Hematopoietic multipotent progenitor cell (in vitro differentiated cells): Measurements from ENCODE around the gene NOTCH4. TPM values are rescaled to one million over a fixed set of nuclear protein-coding genes. Genes with fewer than 3 reads are reported as not detected.
"Not testable (repeated sequence)": the region's sequence is repeated elsewhere in the genome, so short reads cannot be mapped to it uniquely, and the experiment has no call there.

Source experiments
- DNase-seq, 3 donors: peaks; one replicate each; pipeline ENCODE4 v3.0.0-alpha.2; 2011 to 2015; ENCODE audit warnings: low read depth in 2 of 3, low spot score in 2 of 3
- total RNA-seq: library from RNA; depleted of rRNA; stranded (reverse); fragments of >200 nt; gene quantifications from one replicate; pipeline ENCODE4 v1.2.3, GENCODE V29; 2012

Gene NOTCH4
- total RNA-seq, result 3.5 TPM

DNA sequence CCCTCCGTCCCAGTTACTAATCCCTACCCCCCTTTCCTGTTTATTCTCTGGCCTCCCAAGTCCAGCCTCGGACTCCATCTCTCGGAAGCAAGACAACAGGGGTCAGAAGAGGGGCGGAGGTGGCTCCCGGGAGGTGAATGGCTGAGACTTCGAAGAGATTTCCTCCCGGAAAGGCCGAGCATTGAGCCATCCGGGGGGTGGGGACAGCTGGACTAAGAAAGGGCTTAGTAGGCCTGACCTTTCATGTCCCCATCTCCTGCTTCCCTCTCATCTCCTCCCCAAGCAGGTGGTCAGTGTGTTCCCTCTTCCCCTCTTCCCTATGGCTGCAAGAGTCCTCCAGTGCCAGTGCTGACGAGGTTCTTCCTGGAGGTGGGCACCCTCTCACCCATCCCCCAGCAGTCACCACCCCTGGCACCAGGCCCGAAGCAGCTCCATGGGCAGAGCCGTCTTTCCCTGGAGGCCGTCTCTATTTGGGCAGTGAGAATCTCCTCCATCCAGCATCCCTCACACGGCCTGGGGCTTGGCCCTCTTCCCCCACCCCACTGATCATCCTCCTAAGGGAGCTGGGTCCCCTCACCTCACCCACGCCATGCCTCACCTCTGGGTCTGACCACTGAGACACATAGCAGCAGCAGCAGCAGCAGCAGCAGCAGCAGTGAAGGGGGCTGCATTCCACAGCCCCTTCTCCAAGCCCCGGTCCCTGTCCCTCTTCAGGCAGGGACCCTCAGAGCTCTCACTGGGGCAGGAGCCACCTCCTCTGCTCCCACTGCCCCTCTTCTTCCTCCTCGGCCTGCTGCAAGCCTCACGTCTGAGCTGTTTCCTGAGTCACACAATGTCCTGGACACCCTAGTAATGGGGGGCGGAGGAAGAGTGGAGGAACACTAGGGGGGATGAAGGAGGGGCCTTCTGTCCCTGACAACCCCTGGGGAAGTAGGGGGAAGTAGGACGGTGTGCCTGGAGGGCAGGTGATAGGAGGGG, at the start of gene NOTCH4:
NOTCH4 (minus strand) TSS at position 810 of the 978 bp plus-strand sequence; CDS start at position 671, 139 bp downstream.
- no peak for DNase-seq

DNA sequence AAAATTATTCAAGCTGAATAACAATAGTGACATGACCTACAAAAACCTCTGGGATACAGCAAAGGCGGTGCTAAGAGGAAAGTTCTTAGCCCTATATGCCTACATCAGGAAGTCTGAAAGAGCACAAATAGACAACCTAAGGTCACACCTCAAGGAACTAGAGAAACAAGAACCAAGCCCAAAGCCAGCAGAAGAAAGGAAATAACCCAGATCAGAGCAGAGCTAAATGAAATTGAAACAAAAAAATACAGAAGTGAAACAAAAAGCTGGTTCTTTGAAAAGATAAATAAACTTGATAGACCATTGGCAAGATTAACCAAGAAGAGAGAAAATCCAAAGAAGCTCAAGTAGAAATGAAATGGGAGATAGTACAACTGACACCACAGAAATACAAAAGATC, 47.6 kb upstream of the NOTCH4 start:
- DNase-seq, result peak in 2 of 3 donors; percentile 5 to 38

DNA sequence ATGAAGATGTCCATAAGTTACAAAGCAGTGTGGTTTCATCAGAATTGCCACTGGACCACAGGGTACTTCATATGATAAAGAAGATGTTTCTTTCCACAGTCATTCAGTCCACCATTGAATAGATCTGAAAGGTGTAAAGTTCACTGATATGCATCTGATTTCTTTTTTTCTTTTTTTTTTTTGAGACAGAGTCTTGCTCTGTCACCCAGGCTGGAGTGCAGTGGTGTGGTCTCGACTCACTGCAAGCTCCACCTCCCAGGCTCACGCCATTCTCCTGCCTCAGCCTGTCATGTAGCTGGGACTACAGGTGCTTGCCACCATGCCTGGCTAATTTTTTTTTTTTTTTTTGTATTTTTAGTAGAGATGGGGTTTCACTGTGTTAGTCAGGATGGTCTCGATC, 44.6 kb upstream of the NOTCH4 start:
- DNase-seq, result not testable (repeated sequence)

DNA sequence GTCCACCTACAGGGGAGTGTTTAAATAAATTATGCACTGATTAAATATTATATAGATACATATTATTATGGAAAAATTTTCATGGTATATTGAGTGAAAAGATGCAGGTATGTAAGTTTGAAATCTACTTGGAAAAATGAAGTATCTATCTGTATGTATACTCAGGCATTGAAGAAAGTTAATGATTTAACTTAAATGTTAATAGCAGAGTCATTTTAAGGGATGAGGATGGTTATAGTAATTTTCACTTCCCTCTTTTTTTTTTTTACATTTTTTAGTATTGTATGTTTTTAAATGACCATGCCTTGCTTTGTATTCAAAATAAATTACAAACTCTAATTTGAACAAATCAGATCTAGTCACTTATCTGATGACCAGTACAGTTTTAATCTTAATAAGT, 43.2 kb upstream of the NOTCH4 start:
- DNase-seq, result no peak

DNA sequence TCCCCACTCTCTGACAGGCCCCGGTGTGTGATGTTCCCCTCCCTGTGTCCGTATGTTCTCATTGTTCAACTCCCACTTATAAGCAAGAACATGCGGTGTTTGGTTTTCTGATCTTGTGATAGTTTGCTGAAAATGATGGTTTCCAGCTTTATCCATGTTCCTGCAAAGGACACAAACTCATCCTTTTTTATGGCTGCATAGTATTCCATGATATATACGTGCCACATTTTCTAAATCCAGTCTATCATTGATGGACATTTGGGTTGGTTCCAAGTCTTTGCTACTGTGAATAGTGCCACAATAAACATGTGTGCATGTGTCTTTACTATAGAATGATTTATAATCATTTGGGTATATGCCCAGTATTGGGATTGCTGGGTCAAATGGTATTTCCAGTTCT, 33.4 kb upstream of the NOTCH4 start:
- not testable (repeated sequence) for DNase-seq

DNA sequence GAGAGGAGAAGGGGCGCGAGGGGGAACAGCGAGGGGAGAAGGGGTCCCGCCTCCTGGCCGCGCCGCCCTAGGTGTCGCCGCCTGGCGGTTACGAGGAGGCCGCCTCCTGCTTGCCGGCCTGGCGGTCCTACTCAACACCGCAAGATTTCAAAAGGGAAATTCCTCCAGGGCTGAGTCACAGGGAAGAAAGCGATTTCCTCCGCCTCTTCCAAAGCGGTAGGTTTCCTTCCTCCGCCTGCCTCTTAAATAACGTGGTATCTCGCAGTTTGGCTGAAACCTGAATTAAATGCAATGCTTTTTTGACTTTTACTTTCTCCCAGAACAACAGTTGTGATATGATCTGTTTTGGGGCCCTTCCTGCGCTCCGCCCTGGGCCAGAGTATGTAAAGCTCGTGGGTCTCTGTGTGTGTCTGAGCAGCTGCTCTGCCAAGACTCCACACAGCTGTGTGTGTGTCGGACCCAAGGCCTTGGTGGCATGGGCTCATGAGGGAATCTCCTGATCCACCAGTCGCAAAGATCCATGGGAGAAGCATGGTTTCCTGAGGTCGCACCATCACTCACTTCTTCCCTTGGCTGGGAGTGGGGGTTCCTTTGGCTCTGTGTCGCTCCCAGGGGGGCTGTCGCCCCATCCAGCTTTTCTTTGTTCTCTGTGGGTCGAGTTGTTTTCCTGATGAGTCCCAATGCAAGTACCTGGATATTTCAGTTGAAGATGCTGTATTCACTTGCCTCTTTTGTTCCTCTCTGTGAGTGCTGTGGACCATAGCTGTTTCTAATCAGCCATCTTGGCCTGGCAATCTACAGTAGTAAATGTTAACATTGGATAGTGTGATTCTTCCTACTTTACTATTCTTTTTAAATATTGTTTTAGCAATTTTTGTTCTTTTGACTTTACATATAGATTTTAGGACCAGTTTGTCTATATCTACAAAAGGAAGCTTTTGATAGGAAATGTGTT, 31.6 kb upstream of the NOTCH4 start:
- DNase-seq, result peak; percentile 19 to 84 (median 71)

DNA sequence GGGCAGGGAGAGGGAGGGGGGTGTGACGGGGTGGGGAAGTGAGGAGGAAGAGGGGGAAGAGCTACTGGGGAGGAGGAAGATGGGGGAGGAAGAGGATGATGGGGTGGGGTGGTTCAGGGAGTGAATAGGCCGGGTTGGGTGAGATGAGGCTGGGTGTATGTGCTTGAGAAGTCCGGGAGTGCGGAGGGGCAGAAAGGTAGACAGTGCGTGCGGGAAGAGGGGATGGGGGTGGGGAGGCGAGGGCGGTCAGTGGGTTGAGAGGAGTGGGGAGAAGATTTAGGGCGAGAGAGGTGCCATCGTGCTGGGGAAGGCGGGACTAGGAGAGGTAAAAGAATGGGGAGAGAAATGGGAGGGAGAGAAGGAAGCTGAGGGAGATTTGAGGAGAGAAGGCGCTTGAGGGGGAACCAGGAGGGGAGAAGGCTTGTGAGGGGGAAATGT, 30.9 kb upstream of the NOTCH4 start:
- DNase-seq, result no peak

DNA sequence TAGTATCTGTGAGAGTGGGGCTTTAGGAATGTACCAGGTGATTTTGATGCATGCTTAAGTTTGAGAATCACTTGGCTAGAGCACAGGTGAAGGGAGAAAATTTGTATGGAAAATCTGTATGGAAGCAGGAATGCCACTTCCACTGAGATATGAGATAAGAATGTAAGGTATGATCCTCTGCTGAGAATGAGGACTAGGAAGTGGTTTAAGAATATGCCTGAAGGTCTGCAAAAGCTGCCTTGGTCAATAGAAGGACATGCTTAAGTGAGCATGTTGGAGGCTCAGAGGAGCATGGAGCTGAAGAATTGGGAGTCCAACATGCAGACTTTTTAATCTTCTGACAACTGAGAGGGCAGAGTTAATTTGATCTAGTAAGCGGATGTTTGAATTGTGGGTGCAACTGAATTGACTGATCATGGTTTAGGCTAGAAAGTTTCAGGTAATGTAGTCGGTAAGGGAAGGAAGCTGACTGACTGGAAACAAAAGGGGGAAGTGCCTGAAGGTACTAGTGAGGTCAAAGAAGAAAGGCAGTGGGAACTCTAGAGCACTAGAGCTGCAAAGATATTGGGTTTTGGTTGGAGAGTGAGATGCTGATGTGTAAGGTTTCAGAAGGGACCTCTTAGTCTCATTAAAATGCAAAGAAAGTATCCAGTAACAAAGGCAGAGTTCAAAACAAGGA, 28.6 kb upstream of the NOTCH4 start:
- no peak for DNase-seq

DNA sequence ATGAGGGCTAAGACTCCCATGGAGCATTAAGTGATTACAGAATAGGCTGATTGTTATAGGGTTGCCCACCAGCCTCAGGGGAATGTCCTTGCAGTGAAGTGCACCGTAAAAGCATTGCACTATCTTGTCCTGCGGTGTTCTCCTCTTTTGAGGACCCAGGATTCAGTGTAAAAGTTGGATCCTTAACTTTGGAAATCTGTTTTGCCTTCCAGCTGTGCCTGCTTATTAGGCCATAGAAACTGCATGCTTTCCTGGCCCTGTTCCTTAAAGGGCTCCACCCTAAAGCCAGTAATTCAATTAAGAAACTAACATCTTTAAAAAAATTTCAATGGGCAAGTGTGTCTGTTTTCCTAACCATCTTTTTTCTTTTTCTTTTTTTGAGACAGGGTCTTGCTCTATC, 25.4 kb upstream of the NOTCH4 start:
- no peak for DNase-seq

DNA sequence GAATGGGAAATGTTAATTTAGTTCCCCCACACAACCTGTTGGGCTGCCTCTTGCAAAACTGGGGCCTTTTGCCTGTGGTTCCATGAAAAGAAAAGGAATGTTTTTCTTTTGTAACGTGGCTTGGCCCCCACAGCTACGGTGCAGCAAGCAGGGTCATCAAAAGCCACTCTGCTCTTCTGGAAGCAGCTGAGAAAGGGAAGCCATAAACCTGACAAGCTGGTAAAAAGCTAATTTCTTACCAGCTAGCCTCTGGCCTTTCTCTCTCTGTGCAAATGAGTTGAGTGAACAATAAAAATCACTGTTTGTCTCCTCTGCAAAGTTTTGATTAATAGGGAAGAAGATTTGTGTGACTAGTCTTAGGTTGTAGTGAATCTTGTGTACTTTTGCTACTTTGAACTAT, 23.5 kb upstream of the NOTCH4 start:
- no peak for DNase-seq

DNA sequence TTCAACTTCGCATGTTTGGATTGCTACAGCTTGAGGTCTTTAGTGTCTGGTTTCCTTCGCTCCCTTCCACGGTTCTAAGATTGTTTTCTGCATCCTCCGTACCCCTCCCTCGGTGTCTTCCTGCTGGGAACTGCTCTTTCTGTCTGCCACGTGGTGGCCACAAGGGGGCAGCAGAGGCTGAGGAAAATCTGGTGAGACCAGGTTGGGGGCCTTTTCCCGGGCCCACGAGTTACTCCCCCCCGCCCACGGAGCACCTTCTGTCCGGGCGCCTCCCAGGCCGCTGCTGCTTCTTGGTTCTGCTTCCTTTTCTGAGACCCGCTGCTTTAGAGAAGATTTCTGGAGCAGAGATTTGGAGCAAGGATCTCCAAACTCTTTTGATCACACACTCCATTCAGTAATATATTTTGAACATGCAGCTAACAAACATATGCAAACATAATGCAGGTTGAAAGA, 21.1 kb upstream of the NOTCH4 start:
- peak; percentile 47 to 76 (median 76) for DNase-seq

DNA sequence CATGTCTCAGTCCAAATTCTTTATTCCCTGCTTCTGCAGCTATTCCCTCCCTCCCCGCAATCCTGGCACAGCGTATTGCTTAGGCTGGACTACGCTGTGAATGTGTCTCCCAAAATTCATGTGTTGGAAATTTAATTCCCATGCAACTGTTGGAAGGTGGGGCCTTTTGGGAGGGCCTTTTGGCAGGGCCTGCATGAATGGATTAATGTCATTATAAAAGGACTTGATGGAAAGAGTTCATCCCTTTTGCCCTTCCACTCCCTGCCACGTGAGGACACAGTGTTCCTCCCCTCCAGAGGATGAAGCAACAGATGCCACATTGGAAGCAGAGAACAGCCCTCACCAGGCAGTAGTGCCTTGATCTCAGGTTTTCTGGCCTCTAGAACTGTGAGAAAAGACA, 20.4 kb upstream of the NOTCH4 start:
- DNase-seq, result no peak

DNA sequence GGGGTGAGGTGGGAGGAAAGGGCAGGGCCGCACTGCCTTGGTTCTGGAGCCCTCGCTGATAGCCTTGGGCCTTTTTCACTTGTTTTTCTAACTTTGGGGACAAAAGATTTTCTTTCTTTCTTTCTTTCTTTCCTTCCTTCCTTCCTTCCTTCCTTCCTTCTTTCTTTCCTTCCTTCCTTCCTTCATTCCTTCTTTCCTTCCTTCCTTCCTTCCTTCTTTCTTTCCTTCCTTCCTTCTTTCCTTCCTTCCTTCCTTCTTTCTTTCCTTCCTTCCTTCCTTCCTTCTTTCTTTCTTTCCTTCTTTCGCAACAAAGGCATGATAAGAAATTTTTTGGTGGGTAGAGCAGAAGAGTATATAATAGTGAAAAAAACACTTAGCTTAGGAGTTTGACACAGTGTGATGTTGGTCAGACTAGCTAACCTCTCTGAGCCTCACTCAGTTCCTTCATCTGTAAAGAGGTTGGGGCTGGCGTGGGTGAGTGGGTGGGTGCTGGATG, 18.5 kb upstream of the NOTCH4 start:
- not testable (repeated sequence) for DNase-seq

DNA sequence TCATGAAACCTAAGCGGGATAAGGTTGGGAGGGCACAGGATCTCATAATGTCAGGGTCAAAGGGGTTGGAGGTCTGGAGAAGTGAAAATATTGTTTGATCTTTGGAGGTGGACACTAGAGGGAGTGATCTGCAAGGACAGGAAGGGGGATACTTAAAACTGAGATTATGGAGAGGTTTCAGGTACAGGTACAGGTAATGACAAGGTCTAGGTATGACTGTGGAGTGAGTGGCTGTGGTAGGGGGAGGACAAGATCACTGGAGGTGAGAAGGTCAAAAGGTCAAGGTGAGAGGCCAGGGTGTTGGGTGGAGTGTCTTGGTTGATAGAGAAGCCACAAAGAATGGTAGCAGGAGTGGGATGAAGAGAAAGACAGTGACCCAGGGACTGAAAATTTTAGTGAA, 16.8 kb upstream of the NOTCH4 start:
- no peak for DNase-seq

DNA sequence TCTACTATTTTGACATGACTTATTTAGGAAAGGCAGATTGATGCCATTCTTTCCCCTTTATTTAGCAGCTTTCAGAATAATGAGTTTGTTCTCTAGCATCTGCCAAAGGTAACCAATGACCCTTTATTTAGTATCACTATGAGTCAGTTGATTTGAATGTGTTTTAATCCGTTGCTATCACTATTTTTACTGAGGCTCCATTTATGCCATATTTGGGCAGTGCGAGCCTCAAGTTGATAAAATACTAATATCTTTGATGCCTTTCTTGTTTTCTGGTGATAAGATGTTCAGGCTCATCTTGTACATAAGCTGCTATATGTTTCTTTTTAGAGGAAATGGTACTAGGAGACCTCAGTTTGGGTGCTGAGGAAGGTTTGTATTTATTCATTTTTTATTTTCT, 15.6 kb upstream of the NOTCH4 start:
- DNase-seq, result no peak

DNA sequence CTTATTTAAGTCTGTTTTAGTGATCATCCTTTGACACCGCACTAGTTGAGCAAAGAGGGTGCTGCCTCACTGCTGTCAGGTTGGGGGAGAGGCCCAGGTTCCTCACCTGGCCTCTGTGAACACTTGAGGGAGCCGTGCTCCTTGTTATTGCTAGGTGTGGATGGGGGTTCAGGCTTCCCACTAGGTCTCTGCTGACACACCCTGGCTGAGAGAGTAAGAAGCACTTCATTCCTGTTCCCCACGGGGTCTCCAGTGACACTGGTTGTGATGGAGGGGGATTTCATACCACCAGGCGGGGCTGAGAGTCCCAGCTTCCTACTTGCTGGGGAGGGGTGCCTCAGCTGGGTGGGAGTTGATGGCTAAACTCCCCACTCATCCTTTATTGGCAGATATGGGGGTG, 11.1 kb upstream of the NOTCH4 start:
- DNase-seq, result peak in 2 of 3 donors; percentile 32 to 54

DNA sequence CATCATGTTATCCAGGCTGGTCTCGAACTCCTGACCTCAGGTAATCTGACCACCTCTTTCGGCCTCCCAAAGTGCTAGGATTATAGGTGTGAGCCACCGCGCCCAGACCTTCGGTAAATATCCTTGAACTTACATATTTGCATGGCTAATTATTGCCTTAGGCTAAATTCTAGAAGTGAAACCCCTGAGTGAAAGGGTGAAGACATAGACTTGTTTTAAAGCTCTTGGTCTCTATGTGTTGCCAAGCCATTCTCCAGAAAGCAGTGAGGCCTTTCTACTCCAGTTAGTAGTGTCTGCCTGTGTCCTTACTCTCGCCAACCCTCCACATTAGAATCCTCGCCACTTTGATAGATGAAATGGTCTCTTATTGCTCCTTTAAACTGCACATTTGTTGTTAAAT, 2.6 kb upstream of the NOTCH4 start:
- DNase-seq, result no peak

DNA sequence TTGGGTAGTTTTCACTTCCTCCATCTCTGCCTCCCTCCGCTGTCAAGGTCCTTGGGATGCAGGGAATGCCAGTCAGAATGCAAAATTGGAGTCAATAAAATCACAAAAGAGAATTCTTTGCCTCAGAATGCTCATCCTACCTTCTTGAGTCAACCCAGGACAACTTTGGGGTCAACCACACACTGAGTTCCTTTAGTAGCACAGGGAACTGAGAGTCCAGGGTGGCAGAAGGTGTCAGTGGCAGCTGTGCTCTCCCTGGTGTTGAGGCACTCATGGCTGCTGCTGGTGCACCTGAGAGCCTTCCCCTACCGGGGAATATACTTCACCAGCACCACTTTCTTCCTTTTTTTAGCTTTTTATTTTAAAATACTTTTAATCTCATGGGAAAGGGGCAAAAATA, 829 bp upstream of the NOTCH4 start:
- DNase-seq, result no peak

DNA sequence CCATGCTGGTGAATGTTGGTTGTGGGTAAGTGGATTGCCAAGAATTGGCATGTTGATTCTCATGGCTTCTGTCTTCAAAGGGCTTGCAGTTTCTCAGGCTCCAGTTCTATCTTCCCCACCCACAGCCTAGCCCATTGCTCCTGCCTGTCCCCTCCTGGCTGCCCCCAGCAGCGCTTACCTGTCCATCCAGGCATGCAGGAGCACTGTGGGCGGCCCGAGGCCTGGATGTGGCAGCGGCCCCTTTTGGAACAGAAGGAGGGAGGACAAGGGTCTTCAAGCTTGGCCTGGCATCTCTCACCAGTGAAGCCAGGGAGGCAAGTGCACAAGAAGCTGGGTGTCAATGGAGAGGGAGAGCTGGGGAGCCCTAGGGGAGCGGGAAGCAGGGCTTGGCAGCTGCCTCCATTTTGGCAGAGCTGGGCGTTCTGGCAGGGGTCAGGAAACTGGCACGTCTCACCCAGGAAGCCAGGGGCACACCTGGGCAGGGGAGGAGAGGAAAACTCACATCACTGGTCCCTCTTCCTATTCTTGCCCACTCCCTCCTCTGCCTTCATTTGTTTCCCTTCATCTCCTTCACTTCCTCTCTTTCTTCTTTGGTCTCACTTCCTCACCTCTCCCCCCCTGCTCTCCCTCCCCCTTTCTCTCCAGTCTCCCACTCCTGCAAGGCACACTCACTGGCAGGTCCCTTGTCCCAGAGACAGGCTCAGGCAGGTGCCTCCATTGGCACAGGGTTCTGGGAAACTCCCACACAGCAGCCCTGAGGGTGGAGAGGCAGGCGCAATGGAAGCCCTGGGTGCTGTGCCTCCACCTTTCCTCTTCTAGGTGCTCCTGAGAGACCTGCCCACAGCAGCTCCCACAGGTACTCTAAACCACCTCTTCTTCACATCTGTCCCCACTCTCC, 1.3 kb downstream of the NOTCH4 start:
- no peak for DNase-seq
